GM12872 (cell line): ENCODE measurements around the gene TBX1.

Experiments used
- CTCF ChIP-seq: IDR thresholded peaks from 3 replicates; pipeline ENCODE4 v1.5.1; 2011; ENCODE audit warnings: low read depth, mild to moderate bottlenecking, low read length, moderate library complexity; ENCODE audit not compliant: insufficient read depth

Gene TBX1

GRCh38 chr22:19767427-19768341 lies 7.1 kb downstream of the TBX1 start:
- TF ChIP-seq CTCF, result no peak

GRCh38 chr22:19769393-19769715 lies 8.8 kb downstream of the TBX1 start:
- no peak for TF ChIP-seq CTCF

GRCh38 chr22:19770349-19771220 lies 10.0 kb downstream of the TBX1 start:
- no peak for TF ChIP-seq CTCF

- TF ChIP-seq CTCF, result no peak
These were observed 11.8 kb downstream of the TBX1 start for GRCh38 chr22:19772422-19772672.

GRCh38 chr22:19772673-19773469 lies 12.3 kb downstream of the TBX1 start:
- peak; percentile 38; the same call in 1 of the 3 replicates for TF ChIP-seq CTCF

GRCh38 chr22:19773470-19774040 lies 13.0 kb downstream of the TBX1 start:
- no peak for TF ChIP-seq CTCF
